A549 (cell line): Measurements from ENCODE around the gene CHI3L1.

Source experiments
- CTCF ChIP-seq: fragments of >200 bp; sonication (Bioruptor Twin); formaldehyde crosslinking; IDR thresholded peaks from 3 replicates; pipeline ENCODE4 v1.5.1; 2016
- EP300 ChIP-seq, 2 experiments: fragments of >200 bp; sonication (Bioruptor Twin); formaldehyde crosslinking; IDR thresholded peaks; 2 replicates in 1 of 2; 3 replicates in 1 of 2; pipeline ENCODE4 v1.6.1; 2016 to 2017
- NPAS2 ChIP-seq: fragments of 250-450 bp; sonication (Bioruptor Pico); IDR thresholded peaks from 2 replicates; pipeline ENCODE4 v1.8.0; 2022; ENCODE audit warnings: mild to moderate bottlenecking, moderate library complexity, borderline replicate concordance
- POLR2A ChIP-seq: IDR thresholded peaks from 2 replicates; pipeline ENCODE4 v1.6.1; 2012; ENCODE audit warnings: mild to moderate bottlenecking, low read length
- RAD21 ChIP-seq, 2 experiments: fragments of >200 bp in 1 of 2; sonication (Bioruptor Twin) in 1 of 2; formaldehyde crosslinking in 1 of 2; IDR thresholded peaks in 1 of 2; conservative IDR thresholded peaks in 1 of 2; 2 replicates in 1 of 2; 3 replicates in 1 of 2; pipeline ENCODE4 v1.6.1; 2012 to 2018; ENCODE audit warnings: inconsistent platforms in 1 of 2
- ZC3H11A ChIP-seq: fragments of 450-650 bp; IDR thresholded peaks from 2 replicates; pipeline ENCODE4 v1.6.1; 2014; ENCODE audit warnings: antibody characterized with exemption, mild to moderate bottlenecking

- no peak for TF ChIP-seq POLR2A
- TF ChIP-seq ZC3H11A: no peak
- TF ChIP-seq CTCF: no peak
- TF ChIP-seq EP300 (IDR thresholded peaks at IDR 0.05): no peak
- no peak for TF ChIP-seq RAD21 (conservative IDR thresholded peaks at IDR 0.05 in 1 of 2, IDR thresholded peaks at IDR 0.05 in 1 of 2)
- no peak for TF ChIP-seq NPAS2
Measured at GRCh38 chr1:203219934-203220333, 33.4 kb upstream of the CHI3L1 start.
